Vagina (tissue), 2 donors: ENCODE measurements around the gene NIPBL. TPM values are rescaled to one million over a fixed set of nuclear protein-coding genes. Genes with fewer than 3 reads are reported as not detected.

Experiments
- DNase-seq, 2 donors: peaks; one replicate each; pipeline ENCODE4 v3.0.0-alpha.2; 2017; ENCODE audit errors: extremely low spot score in 2 of 2
- H3K27ac ChIP-seq: fragments of 200-600 bp; sonication (generic); one replicate; pipeline ENCODE4 v1.5.1; 2019
- H3K27me3 ChIP-seq: fragments of 200-600 bp; sonication (generic); one replicate; pipeline ENCODE4 v1.5.1; 2019
- H3K36me3 ChIP-seq, 2 donors: fragments of 200-600 bp; sonication (generic); one replicate each; pipeline ENCODE4 v1.5.1; 2017 to 2019
- H3K4me1 ChIP-seq: fragments of 200-600 bp; sonication (generic); one replicate; pipeline ENCODE4 v1.5.1; 2019
- H3K4me3 ChIP-seq, 2 donors: fragments of 200-600 bp; sonication (generic); 1 replicate in 1 of 2; 2 replicates in 1 of 2; pipeline ENCODE4 v1.5.1; 2016 to 2019
- H3K9me3 ChIP-seq: fragments of 200-600 bp; sonication (generic); one replicate; pipeline ENCODE4 v1.5.1; 2019
- POLR2A ChIP-seq, 2 donors: fragments of 450-650 bp; IDR thresholded peaks; one replicate each; pipeline ENCODE4 v1.6.1; 2017; ENCODE audit warnings: antibody characterized with exemption in 2 of 2, mild to moderate bottlenecking in 2 of 2, moderate library complexity in 2 of 2
- POLR2AphosphoS5 ChIP-seq, 2 donors: sonication (generic); formaldehyde crosslinking; IDR thresholded peaks; one replicate each; pipeline ENCODE4 v1.9.0; 2017; ENCODE audit warnings: antibody characterized with exemption in 2 of 2, mild to moderate bottlenecking in 2 of 2, low read depth in 1 of 2; ENCODE audit not compliant: insufficient read depth in 1 of 2
- intact Hi-C: fragments of 100-400 bp; cut with DNase I; formaldehyde crosslinking; loops from one replicate; pipeline ENCODE4 v1.15.1; 2023
- total RNA-seq: library from RNA; depleted of rRNA; stranded (reverse); fragments of >200 nt; gene quantifications from one replicate; pipeline ENCODE4 v1.2.3, GENCODE V29; 2016
- TF ChIP-seq, protein P1 (sequence below), 3 experiments: fragments of 450-650 bp in 2 of 3; fragments of 200-600 bp in 1 of 3; sonication (generic) in 1 of 3; IDR thresholded peaks; one replicate each; pipeline ENCODE4 v1.5.1; 2017 to 2019; ENCODE audit warnings: antibody characterized with exemption in 3 of 3, mild to moderate bottlenecking in 2 of 3, moderate library complexity in 2 of 3

The NIPBL gene
- total RNA-seq, 1 donor from 2014 or later: 67.8 TPM

DNA sequence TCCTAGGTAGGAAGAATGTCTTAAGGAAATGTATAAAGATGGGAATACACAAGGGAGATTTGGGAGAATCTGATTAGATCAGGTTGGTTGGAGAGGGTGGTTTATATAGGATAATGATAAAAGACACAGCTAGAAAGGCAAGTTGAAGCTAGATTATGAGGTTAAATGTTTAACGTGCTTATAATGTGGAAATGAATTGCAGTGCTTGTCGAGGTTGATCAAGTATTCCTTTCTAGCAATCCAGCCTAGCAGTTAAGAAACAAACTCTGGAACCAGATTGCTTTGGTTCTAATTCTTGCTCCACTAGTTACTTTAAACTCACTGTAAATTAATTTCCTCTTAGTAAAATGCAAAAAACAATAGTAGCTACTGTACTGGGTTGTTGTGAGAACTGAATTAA, 76.5 kb downstream of the NIPBL start:
- Histone ChIP-seq H3K4me3 (no peak overlapping the region), H3K27me3 (no peaks in the 10 kb centered on the region), H3K9me3 (no peaks in the 10 kb centered on the region), H3K36me3 (no peaks in the 10 kb centered on the region), H3K4me1 (peaks cover 48% of the 10 kb centered on the region), H3K27ac (no peak overlapping the region)
- DNase-seq: no peak
- intact Hi-C loops: no loop called here
- TF ChIP-seq POLR2AphosphoS5 (IDR thresholded peaks at IDR 0.05; ENCODE audit: insufficient read depth in 1 of 2, low read depth in 1 of 2) (no peak), POLR2A (IDR thresholded peaks at IDR 0.05) (no peak)
- TF ChIP-seq, protein P1, sequence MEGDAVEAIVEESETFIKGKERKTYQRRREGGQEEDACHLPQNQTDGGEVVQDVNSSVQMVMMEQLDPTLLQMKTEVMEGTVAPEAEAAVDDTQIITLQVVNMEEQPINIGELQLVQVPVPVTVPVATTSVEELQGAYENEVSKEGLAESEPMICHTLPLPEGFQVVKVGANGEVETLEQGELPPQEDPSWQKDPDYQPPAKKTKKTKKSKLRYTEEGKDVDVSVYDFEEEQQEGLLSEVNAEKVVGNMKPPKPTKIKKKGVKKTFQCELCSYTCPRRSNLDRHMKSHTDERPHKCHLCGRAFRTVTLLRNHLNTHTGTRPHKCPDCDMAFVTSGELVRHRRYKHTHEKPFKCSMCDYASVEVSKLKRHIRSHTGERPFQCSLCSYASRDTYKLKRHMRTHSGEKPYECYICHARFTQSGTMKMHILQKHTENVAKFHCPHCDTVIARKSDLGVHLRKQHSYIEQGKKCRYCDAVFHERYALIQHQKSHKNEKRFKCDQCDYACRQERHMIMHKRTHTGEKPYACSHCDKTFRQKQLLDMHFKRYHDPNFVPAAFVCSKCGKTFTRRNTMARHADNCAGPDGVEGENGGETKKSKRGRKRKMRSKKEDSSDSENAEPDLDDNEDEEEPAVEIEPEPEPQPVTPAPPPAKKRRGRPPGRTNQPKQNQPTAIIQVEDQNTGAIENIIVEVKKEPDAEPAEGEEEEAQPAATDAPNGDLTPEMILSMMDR (IDR thresholded peaks at IDR 0.05): no peak

DNA sequence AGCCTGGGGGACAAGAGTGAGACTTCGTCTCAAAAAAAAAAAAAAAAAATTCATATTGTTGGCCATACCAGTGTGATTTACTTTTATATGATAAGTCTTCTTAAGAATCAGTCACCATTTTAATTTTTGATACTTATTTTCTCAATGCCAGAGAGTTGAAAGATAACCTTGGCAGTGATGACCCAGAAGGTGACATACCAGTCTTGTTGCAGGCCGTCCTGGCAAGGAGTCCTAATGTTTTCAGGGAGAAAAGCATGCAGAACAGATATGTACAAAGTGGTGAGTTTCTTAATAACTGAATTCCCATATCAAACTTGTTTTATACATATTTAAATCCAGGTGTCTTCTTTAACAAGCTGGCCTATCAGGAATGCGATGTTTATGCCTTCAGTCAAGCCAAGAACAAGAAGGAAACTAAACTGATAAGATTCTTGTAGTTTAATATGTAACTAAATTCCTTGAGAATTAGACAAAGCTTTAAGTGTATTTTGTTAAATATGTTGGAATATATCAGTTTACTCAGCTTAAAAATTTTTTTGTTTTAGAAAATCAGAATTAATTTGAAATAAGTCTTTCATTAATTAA, 81.5 kb downstream of the NIPBL start:
- TF ChIP-seq, protein P1 (IDR thresholded peaks at IDR 0.05): no peak
- TF ChIP-seq POLR2A (IDR thresholded peaks at IDR 0.05) (no peak), POLR2AphosphoS5 (IDR thresholded peaks at IDR 0.05; ENCODE audit: insufficient read depth in 1 of 2, low read depth in 1 of 2) (no peak)
- no peak overlapping the region for H3K4me3 ChIP-seq
- H3K9me3 ChIP-seq: no peaks in the 10 kb centered on the region
- H3K36me3 ChIP-seq: peaks cover 0 to 15% of the 10 kb centered on the region in 2 donors
- intact Hi-C loops: no loop called here
- H3K27me3 ChIP-seq: no peaks in the 10 kb centered on the region
- no peak for DNase-seq
- H3K4me1 ChIP-seq: peaks cover 10% of the 10 kb centered on the region
- H3K27ac ChIP-seq: no peak overlapping the region

DNA sequence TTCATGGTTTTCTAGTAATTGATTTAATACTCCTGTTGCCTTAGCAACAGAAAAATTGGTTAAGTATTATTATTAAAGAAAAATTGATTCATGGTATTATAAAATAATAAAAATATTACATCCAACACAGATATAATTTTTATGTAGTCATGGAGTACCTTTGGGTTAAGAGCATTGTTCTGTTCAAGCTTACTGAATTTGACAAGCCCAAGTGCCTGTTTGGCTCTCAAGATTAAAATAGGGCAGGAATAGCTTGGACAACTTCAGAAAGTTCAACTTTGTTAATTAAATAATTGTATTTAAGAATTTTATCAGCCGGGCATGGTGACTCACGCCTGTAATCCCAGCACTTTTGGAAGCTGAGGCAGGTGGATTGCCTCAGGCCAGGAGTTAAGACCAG, 82.0 kb downstream of the NIPBL start:
- Histone ChIP-seq H3K4me3 (no peak overlapping the region), H3K27ac (no peak overlapping the region), H3K36me3 (peaks cover 0 to 21% of the 10 kb centered on the region in 2 donors), H3K4me1 (peaks cover 4% of the 10 kb centered on the region), H3K27me3 (no peaks in the 10 kb centered on the region), H3K9me3 (no peaks in the 10 kb centered on the region)
- DNase-seq: no peak
- intact Hi-C loops: no loop called here
- TF ChIP-seq POLR2A (IDR thresholded peaks at IDR 0.05): no peak
- no peak for TF ChIP-seq POLR2AphosphoS5 (IDR thresholded peaks at IDR 0.05; ENCODE audit: insufficient read depth in 1 of 2, low read depth in 1 of 2)
- TF ChIP-seq, protein P1 (IDR thresholded peaks at IDR 0.05): no peak

DNA sequence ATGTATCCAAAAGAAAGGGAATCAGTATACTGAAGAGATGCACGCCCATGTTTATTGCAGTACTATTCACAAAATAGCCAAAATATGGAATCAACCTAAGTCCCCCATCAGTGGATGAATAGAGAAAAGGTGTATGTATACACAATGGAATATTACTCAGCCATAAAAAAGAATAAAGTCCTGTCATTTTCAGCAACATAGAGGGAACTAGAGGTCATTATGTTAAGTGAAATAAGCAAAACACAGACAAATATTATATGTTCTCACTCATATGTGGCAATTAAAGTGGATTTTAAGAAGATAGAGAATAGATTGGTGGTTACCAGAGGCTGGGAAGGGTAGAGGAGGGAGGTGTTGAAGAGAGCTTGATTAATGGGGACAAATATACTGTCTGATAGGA, 88.6 kb downstream of the NIPBL start:
- H3K36me3 ChIP-seq: peaks cover 0 to 34% of the 10 kb centered on the region in 2 donors
- TF ChIP-seq, protein P1 (IDR thresholded peaks at IDR 0.05): no peak
- no peak for TF ChIP-seq POLR2AphosphoS5 (IDR thresholded peaks at IDR 0.05; ENCODE audit: insufficient read depth in 1 of 2, low read depth in 1 of 2)
- H3K27ac ChIP-seq: no peak overlapping the region
- DNase-seq: no peak
- no peaks in the 10 kb centered on the region for H3K27me3 ChIP-seq
- intact Hi-C loops: no loop called here
- no peak overlapping the region for H3K4me3 ChIP-seq
- H3K4me1 ChIP-seq: no peaks in the 10 kb centered on the region
- no peaks in the 10 kb centered on the region for H3K9me3 ChIP-seq

DNA sequence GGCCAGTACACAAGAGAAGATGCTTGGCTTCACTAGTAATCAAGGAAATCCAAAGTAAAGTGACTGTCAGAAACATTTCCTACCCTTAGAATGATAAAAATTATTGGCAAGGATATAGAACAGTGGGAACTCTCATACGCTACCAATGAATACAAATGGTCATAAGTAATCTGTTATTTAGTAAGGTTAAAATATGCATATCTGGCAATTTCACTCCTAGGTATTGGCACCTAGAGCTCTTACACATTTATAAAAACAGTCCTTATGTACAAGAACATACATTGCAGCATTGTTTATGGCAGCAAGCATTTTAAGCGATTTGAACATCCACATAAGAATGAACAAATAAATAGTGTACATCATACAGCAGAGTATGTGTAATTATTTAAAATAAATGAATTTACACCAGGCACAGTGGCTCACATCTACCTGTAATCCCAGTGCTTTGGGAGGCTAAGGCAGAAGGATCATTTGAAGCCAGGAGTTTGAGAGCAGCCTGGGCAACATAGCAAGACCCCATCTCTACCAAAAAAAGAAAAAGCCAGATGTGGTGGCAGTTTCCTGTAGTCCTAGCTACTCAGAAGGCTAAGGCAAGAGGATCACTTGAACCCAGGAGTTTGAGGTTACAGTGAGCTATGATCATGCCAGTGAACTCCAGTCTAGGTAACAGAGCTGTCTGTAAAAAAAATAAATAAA, 93.3 kb downstream of the NIPBL start:
- no peaks in the 10 kb centered on the region for H3K27me3 ChIP-seq
- H3K27ac ChIP-seq: no peak overlapping the region
- TF ChIP-seq POLR2AphosphoS5 (IDR thresholded peaks at IDR 0.05; ENCODE audit: insufficient read depth in 1 of 2, low read depth in 1 of 2) (no peak), POLR2A (IDR thresholded peaks at IDR 0.05) (no peak)
- TF ChIP-seq, protein P1 (IDR thresholded peaks at IDR 0.05): no peak
- intact Hi-C loops: no loop called here
- H3K4me3 ChIP-seq: no peak overlapping the region
- H3K36me3 ChIP-seq: peaks cover 0 to 26% of the 10 kb centered on the region in 2 donors
- H3K9me3 ChIP-seq: no peaks in the 10 kb centered on the region
- DNase-seq: no peak
- H3K4me1 ChIP-seq: no peaks in the 10 kb centered on the region
